ENCODE measurements around the gene TAC3. TPM values are rescaled to one million over a fixed set of nuclear protein-coding genes. Genes with fewer than 3 reads are reported as not detected.
"Not testable (repeated sequence)": the region's sequence is repeated elsewhere in the genome, so short reads cannot be mapped to it uniquely, and the experiment has no call there.

Gene TAC3
- total RNA-seq, 1 donor from 2014 or later: not detected

DNA sequence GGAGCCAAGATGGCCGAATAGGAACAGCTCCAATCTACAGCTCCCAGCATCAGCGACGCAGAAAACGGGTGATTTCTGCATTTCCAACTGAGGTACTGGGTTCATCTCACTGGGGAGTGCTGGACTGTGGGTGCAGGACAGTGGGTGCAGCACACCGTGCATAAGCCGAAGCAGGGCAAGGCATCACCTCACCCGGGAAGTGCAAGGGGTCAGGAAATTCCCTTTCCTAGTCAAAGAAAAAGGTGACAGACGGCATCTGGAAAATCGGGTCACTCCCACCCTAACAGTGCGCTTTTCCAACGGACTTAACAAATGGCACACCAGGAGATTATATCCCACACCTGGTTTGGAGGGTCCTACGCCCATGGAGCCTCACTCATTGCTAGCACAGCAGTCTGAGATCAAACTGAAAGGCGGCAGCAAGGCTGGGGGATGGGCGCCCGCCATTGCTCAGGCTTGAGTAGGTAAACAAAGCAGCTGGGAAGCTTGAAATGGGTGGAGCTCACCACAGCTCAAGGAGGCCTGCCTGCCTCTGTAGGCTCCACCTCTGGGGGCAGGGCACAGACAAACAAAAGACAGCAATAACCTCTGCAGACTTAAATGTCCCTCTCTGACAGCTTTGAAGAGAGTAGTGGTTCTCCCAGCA, 50.2 kb downstream of the TAC3 start:
- DNase-seq (ENCODE audit: missing footprints); intact Hi-C loops (cut with DNase I); ATAC-seq: not testable (repeated sequence)

DNA sequence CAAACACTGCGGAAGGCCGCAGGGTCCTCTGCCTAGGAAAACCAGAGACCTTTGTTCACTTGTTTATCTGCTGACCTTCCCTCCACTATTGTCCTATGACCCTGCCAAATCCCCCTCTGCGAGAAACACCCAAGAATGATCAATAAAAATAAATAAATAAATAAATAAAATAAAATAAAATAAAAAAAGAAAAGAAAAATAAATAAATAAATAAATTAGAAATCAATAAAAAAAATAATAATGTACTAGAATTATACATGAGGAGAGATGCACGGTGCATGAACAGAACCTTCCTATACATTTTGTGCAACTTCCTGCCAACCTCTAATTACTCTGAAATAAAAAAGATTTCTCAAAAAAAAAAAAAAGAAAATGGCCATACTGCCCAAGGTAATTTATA, 51.2 kb downstream of the TAC3 start:
- ATAC-seq; intact Hi-C loops (cut with DNase I); DNase-seq (ENCODE audit: missing footprints): not testable (repeated sequence)

DNA sequence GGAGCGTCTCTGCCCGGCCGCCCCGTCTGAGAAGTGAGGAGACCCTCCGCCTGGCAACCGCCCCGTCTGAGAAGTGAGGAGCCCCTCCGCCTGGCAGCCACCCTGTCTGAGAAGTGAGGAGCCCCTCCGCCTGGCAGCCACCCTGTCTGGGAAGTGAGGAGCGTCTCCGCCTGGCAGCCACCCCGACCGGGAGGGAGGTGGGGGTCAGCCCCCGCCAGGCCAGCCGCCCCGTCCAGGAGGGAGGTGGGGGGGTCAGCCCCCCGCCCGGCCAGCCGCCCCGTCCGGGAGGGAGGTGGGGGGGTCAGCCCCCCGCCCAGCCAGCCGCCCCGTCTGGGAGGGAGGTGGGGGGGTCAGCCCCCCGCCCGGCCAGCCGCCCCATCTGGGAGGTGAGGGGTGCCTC, 52.8 kb downstream of the TAC3 start:
- intact Hi-C loops (cut with DNase I); DNase-seq (ENCODE audit: missing footprints); ATAC-seq: not testable (repeated sequence)

GRCh38 chr12:56962247-56962646, 54.1 kb downstream of the TAC3 start:
- DNase-seq (ENCODE audit: missing footprints); intact Hi-C loops (cut with DNase I); ATAC-seq: not testable (repeated sequence)

Other genes starting within 250 kb of the TAC3 start
- gene SDR9C7, start 82.1 kb downstream of the TAC3 start, total RNA-seq: not detected
- not detected for gene RDH16, start 58.9 kb downstream of the TAC3 start, total RNA-seq
- 3.3 TPM for gene ZBTB39, start 10.0 kb downstream of the TAC3 start, total RNA-seq
- gene MYO1A, start 33.6 kb upstream of the TAC3 start, total RNA-seq: not detected
- gene NEMP1, start 62.3 kb upstream of the TAC3 start, total RNA-seq: 3.3 TPM
- gene NAB2, start 72.6 kb upstream of the TAC3 start, total RNA-seq: 9.8 TPM
- 58.3 TPM for gene STAT6, start 94.8 kb upstream of the TAC3 start, total RNA-seq
- 143 TPM for gene LRP1, start 112.0 kb upstream of the TAC3 start, total RNA-seq
- gene LRP1-AS, start 131.1 kb upstream of the TAC3 start, total RNA-seq: not detected
- 0.60 TPM for gene NXPH4, start 200.3 kb upstream of the TAC3 start, total RNA-seq
- gene SHMT2, start 213.2 kb upstream of the TAC3 start, total RNA-seq: 32.8 TPM
- 1.2 TPM for gene STAC3, start 234.7 kb upstream of the TAC3 start, total RNA-seq

Data from Right ventricle myocardium inferior (tissue), 1 donor.